Measurements from ENCODE around the gene CDC42BPA.
"Not testable (repeated sequence)": the region's sequence is repeated elsewhere in the genome, so short reads cannot be mapped to it uniquely, and the experiment has no call there.

Gene CDC42BPA

GRCh38 chr1:227311389-227312001 is 6.8 kb downstream of the CDC42BPA start:
- in situ Hi-C loops (cut with HindIII; ENCODE audit: low sequenced_read_pairs): no loop called here

DNA sequence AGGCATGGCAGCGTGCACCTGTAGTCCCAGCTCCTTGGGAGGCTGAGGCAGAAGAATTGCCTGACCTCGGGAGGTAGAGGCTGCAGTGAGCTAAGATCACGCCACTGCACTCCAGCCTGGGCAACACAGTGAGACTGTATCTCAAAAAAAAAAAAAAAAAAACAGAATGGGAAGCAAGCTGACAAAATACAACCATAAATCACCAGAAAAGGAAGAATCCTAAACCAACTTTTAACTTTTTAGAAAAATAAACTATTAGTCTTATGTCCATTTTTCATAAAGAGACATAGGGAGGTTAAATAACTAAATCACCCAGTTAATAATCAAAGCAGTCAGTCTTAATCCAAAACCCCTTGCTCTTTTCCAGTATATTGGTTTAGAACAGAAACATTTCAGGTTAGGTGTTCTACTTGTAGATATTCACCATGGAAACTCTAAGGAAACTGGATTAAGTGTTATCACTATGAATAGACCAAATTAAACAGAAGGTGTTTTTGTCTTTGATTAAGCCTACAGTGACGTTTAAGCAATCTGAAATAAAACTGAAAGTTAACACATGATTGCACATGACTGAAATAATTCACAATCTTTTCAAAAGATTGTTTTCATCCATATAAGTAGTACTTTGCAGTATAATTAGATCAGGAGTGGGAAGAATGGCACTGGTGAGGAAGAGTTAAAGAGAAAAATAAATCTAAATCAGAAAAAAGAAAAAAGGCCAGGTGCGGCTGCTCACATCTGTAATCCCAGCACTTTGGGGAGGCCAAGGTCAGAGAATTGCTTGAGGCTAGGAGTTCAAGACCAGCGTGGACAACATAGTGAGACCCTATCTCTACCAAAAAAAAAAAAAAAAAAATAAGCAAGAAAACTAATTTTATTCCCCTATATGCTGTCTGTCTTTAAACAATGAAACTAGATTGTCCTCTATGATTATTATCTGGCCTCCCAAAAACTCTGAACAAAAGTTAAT is 9.6 kb downstream of the CDC42BPA start:
- in situ Hi-C loops (cut with HindIII; ENCODE audit: low sequenced_read_pairs): no loop called here

- in situ Hi-C loops (cut with HindIII; ENCODE audit: low sequenced_read_pairs): no loop called here
Observed at GRCh38 chr1:227306689-227307088, 11.6 kb downstream of the CDC42BPA start.

- in situ Hi-C loops (cut with HindIII; ENCODE audit: low sequenced_read_pairs): no loop called here
Observed at GRCh38 chr1:227305894-227306626, 12.2 kb downstream of the CDC42BPA start.

DNA sequence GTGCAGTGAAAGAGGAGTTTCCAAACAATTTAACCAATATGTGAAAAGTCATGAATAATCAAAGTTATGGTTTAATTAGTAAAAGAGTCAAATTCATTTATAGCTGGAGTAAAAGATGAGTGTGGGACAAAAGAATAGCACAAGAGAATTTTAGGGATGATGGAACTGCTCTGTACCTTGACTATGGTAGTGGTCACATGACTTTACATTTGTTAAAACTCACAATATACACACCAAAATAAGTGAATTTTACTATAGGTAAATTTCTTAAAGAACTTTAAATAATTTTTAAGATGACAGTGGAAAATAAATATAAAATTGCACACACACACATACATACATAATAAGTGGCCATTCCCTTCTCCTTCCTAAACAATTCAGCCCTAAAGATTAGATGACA is 13.6 kb downstream of the CDC42BPA start:
- in situ Hi-C loops (cut with HindIII; ENCODE audit: low sequenced_read_pairs): no loop called here

- in situ Hi-C loops (cut with HindIII; ENCODE audit: low sequenced_read_pairs): no loop called here
Observed at GRCh38 chr1:227303662-227304061, 14.6 kb downstream of the CDC42BPA start.

DNA sequence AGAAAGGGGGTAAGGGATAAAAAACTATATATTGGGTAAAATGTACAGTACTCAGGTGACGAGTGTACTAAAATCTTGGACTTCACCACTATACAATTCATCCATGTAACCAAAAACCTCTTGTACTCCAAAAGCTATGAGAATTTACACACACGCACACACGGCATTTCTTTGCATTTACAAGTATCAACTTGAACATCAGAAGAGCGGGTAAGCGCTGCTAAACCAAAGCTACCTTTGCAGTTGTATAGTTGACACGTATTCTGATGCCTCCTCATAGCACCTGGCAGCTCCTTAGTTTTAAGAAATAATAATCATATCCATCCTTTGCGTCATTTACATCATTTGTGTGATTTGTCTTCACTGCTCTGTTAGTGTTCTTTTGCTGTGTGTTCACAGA is 17.6 kb downstream of the CDC42BPA start:
- in situ Hi-C loops (cut with HindIII; ENCODE audit: low sequenced_read_pairs): no loop called here

DNA sequence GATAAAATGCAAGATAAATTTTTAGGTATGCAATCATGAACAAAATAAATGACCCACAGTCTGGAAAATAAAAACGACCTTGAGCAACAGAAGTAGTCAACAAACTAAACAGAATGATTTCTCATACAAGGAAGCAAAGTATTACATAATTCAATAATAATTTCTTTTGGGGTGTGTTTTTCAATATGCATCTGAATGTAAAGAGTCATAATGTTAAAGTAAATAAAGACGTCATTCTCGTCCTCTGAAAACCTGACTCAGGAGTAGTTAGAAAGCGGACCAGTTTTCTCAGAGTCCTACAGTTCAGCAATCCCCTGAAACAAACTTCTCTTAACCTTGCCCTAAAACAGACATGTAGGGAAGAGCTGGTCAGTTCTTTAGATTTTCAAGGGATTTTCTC is 18.6 kb downstream of the CDC42BPA start:
- in situ Hi-C loops (cut with HindIII; ENCODE audit: low sequenced_read_pairs): no loop called here

GRCh38 chr1:227299241-227299627 is 19.1 kb downstream of the CDC42BPA start:
- in situ Hi-C loops (cut with HindIII; ENCODE audit: low sequenced_read_pairs): no loop called here

DNA sequence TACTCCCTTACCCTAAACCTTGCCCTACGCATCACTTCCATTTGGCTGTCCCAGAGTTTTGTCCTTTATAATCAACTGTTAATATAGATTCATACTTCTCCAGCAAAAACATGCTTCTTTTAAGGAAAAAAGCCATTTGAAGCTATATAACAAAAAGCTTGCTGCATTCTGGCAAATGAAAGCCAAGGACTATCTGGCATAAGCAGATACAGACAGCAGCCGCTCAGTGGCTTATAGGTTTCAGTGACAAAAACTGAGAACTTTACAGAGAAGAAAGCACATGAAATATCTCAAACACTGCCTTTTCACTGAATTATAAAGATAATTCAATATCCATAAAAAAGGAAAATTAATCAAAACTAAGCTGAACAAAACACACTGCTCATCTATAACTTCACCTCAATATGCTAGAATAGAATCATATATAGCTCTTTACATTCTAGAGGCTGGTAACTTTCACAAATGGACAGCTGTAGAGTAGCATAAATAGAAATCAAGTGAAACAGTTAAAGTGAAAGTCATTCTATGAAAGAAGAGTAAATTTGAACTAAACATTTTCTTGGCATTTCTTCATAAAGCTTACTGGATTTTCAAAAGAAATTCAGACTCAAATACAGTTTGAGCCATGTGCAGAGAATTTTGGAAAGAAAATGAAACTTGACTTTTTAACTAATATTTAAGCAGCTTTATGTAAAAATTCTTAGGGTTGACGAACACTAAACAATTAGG is 19.6 kb downstream of the CDC42BPA start:
- in situ Hi-C loops (cut with HindIII; ENCODE audit: low sequenced_read_pairs): no loop called here

GRCh38 chr1:227297073-227297793 is 21.1 kb downstream of the CDC42BPA start:
- in situ Hi-C loops (cut with HindIII; ENCODE audit: low sequenced_read_pairs): no loop called here

DNA sequence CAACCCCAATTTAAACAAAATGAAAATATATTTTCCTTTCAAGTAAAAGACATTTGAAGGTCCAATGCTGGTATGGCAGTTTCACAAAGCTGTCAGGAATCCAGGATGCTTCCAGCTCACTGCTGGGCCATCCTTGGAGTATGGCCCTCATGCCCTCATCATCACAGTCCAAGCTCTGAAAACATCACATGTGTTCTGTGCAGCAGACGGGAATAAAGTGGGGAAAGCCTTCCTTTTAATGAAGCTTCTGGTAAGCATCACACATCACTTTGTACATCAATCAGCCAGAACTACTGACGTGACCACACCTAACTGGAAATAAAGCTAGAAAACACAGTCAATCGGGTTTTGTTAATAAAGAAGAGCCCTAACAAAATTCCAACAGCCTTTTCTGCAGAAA is 22.7 kb downstream of the CDC42BPA start:
- in situ Hi-C loops (cut with HindIII; ENCODE audit: low sequenced_read_pairs): no loop called here

- in situ Hi-C loops (cut with HindIII; ENCODE audit: low sequenced_read_pairs): no loop called here
Observed at GRCh38 chr1:227285745-227286144, 32.5 kb downstream of the CDC42BPA start.

DNA sequence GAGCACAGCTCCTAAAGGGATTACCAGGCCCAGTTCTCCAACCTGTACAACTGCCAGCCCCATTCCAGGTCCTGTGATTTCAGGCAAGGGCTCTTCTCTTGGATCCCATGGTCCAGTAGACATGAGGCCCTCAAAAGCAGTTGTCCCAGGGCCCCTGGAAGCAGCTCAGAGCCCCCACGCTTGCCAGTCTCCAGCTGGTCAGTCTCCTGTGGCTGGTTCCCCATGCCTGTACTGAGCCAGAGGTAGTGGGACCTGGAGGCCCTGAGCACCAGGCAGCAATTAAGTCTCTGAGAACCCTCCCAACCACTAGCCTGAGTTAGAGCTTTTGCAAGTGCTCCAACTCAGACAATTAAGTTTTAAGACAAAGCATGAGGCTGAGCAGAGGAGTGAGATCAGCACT is 36.9 kb downstream of the CDC42BPA start:
- in situ Hi-C loops (cut with HindIII; ENCODE audit: low sequenced_read_pairs): no loop called here

- in situ Hi-C loops (cut with HindIII; ENCODE audit: low sequenced_read_pairs): no loop called here
Observed at GRCh38 chr1:227280836-227281235, 37.5 kb downstream of the CDC42BPA start.

GRCh38 chr1:227276156-227276693 is 42.1 kb downstream of the CDC42BPA start:
- in situ Hi-C loops (cut with HindIII; ENCODE audit: low sequenced_read_pairs): not testable (repeated sequence)

DNA sequence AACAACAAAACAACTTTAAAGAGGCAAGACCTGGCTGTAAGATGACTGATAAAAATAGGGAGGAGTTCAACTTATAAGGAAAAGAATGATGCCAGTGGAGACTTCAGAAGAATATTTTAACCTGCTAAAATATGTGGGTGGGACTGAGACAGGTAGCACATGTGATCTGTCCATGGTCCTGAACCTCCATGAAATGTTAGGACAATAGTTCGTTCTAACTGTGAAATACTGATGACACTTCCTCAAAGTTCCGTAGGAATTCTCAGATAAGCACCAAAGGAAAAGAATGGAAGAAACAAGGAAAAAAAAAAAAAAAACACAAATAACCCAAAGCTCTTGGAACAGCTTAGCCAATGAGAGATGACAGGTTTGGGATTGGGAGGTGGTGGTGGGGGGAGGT is 44.7 kb downstream of the CDC42BPA start:
- in situ Hi-C loops (cut with HindIII; ENCODE audit: low sequenced_read_pairs): no loop called here

- in situ Hi-C loops (cut with HindIII; ENCODE audit: low sequenced_read_pairs): no loop called here
Observed at GRCh38 chr1:227272428-227272827, 45.9 kb downstream of the CDC42BPA start.

DNA sequence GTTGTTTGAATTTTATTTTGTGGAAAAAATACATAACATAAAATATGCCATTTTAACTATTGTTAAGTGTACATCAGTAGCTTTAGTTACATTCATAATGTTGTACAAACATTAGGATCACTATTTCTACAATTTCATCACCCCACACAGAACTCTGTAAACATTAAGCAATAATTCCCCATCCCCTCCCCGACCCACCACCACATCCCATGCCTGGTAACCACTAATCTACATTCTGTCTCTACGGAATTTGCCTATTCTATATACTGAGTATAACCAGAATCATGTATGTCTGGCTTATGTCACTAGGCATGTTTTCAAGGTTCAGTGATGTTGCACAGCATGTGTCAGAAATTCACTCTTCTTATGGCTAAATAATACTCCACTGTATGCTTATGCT is 47.7 kb downstream of the CDC42BPA start:
- in situ Hi-C loops (cut with HindIII; ENCODE audit: low sequenced_read_pairs): no loop called here

DNA sequence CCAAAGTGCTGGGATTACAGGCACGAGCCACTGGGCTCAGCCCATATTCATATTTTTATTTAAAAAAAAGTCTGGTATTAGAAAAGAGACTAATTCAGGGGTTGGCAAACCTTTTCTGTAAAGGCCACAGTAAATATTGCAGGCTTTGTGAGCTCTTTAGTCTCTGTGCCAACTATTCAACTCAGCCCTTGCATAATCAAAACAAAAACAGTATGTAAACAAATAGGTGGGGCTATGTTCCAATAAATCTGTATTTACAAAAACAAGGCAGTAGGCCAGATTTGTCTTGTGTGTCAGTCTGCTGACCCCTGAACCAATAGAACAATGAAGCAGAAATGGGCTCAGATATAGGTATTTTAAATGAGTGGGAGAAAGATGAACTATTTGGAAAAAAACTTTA is 49.3 kb downstream of the CDC42BPA start:
- in situ Hi-C loops (cut with HindIII; ENCODE audit: low sequenced_read_pairs): no loop called here

Data from endothelial cell of hepatic sinusoid (primary cell).